ENCODE data around the gene DHX40. TPM values are rescaled to one million over a fixed set of nuclear protein-coding genes. Genes with fewer than 3 reads are reported as not detected.
A peak's percentile ranks its signal among the peaks of the same experiment; 100 is the strongest.

The DHX40 gene
- total and polyA plus RNA-seq, 2 of the 13 experiments (the other 11 are each of a cell fraction or from before 2014, with no cell fraction given): 22.2 to 37.0 TPM

DNA sequence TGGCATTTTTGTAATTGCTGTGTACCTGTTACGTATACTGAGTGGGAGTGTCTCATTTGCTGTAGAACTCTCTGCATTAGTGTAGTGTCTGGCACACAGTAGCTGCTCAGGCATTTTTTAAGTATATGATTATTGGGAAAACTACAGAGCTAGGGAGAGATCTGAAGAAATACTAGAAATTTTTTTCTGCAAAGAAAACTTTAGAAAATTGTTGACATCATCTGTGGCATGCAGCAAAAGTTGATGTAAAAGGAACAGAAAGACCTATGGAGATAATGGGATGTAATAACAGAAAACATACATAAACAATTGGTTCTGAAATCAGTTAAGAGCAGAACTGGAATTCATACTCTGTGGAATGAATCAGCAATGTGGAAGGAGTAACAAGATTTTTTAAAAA lies 65.9 kb downstream of the DHX40 start (continued):
- TF ChIP-seq, protein P1, sequence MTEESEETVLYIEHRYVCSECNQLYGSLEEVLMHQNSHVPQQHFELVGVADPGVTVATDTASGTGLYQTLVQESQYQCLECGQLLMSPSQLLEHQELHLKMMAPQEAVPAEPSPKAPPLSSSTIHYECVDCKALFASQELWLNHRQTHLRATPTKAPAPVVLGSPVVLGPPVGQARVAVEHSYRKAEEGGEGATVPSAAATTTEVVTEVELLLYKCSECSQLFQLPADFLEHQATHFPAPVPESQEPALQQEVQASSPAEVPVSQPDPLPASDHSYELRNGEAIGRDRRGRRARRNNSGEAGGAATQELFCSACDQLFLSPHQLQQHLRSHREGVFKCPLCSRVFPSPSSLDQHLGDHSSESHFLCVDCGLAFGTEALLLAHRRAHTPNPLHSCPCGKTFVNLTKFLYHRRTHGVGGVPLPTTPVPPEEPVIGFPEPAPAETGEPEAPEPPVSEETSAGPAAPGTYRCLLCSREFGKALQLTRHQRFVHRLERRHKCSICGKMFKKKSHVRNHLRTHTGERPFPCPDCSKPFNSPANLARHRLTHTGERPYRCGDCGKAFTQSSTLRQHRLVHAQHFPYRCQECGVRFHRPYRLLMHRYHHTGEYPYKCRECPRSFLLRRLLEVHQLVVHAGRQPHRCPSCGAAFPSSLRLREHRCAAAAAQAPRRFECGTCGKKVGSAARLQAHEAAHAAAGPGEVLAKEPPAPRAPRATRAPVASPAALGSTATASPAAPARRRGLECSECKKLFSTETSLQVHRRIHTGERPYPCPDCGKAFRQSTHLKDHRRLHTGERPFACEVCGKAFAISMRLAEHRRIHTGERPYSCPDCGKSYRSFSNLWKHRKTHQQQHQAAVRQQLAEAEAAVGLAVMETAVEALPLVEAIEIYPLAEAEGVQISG (CRISPR knock-in tag; IDR thresholded peaks at IDR 0.05): no peak
- TF ChIP-seq, protein P2, sequence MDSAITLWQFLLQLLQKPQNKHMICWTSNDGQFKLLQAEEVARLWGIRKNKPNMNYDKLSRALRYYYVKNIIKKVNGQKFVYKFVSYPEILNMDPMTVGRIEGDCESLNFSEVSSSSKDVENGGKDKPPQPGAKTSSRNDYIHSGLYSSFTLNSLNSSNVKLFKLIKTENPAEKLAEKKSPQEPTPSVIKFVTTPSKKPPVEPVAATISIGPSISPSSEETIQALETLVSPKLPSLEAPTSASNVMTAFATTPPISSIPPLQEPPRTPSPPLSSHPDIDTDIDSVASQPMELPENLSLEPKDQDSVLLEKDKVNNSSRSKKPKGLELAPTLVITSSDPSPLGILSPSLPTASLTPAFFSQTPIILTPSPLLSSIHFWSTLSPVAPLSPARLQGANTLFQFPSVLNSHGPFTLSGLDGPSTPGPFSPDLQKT (CRISPR knock-in tag; IDR thresholded peaks at IDR 0.05; ENCODE audit: borderline replicate concordance): no peak
- TF ChIP-seq, protein P3, sequence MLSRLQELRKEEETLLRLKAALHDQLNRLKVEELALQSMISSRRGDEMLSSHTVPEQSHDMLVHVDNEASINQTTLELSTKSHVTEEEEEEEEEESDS (CRISPR knock-in tag; IDR thresholded peaks at IDR 0.05; ENCODE audit: borderline replicate concordance): no peak
- TF ChIP-seq YEATS2 (CRISPR knock-in tag; IDR thresholded peaks at IDR 0.05; ENCODE audit: borderline replicate concordance) (no peak), ZBTB7A (CRISPR knock-in tag; IDR thresholded peaks at IDR 0.05) (no peak)
- TF ChIP-seq, protein P4, sequence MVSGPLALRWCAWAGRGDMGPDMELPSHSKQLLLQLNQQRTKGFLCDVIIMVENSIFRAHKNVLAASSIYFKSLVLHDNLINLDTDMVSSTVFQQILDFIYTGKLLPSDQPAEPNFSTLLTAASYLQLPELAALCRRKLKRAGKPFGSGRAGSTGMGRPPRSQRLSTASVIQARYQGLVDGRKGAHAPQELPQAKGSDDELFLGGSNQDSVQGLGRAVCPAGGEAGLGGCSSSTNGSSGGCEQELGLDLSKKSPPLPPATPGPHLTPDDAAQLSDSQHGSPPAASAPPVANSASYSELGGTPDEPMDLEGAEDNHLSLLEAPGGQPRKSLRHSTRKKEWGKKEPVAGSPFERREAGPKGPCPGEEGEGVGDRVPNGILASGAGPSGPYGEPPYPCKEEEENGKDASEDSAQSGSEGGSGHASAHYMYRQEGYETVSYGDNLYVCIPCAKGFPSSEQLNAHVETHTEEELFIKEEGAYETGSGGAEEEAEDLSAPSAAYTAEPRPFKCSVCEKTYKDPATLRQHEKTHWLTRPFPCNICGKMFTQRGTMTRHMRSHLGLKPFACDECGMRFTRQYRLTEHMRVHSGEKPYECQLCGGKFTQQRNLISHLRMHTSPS (CRISPR knock-in tag; IDR thresholded peaks at IDR 0.05; ENCODE audit: low read depth): no peak

DNA sequence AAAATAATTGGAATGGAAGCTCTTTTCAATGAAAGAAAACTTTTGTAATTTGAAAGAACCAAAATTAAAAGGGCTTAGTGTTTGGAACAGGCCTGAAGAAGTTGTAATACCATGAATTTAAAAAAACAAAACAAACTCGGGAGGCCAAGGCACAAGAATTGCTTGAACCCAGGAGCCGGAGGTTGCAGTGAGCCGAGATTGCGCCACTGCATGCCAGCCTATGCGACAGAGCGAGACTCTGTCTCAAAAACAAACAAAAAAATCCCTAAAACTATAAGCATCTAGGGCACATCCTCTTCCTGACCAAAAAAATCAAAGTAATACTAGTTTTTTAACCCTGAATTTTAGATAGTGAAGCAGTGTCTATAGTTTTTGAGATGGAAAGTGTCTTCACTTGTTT lies 67.0 kb downstream of the DHX40 start:
- Histone ChIP-seq H3K4me1 (ENCODE audit: insufficient read depth, low read length) (peaks cover 42% of the 10 kb centered on the region), H3K9ac (ENCODE audit: insufficient read depth, low read depth, low read length) (no peak overlapping the region), H4K20me1 (ENCODE audit: insufficient read depth, low read length) (peaks cover 81% of the 10 kb centered on the region), H3K27me3 (ENCODE audit: control insufficient read depth in 1 of 2, insufficient read depth in 2 of 2, low read length in 2 of 2) (no peaks in the 10 kb centered on the region), H3K4me2 (ENCODE audit: low read depth, low read length) (no peak overlapping the region), H2AFZ (ENCODE audit: low read length) (no peak overlapping the region), H3K36me3 (replicated peaks in 1 of 2; ENCODE audit: control insufficient read depth in 1 of 2, insufficient read depth in 2 of 2, low read length in 2 of 2) (peaks cover 3 to 9% of the 10 kb centered on the region in 2 experiments; a peak in 3 of 5 replicates), H3K79me2 (ENCODE audit: insufficient read depth, low read length) (peaks cover 94% of the 10 kb centered on the region), H3K9me3 (ENCODE audit: low read length) (no peaks in the 10 kb centered on the region), H3K27ac (ENCODE audit: extremely low read length, insufficient read depth, low read length) (no peak overlapping the region), H3K4me3 (replicated peaks in 1 of 3; ENCODE audit: insufficient read depth in 1 of 3, low read depth in 2 of 3, low read length in 3 of 3) (no peak overlapping the region)
- TF ChIP-seq ZNF260 (CRISPR knock-in tag; IDR thresholded peaks at IDR 0.05; ENCODE audit: borderline replicate concordance, low read depth): no peak
- peak; percentile 56; the same call in 1 of the 2 replicates for TF ChIP-seq CEBPB (IDR thresholded peaks at IDR 0.05; ENCODE audit: borderline replicate concordance, low read depth, low read length)
- in situ Hi-C loops (cut with HindIII; ENCODE audit: extremely low pct_ligation_motif_present, low pct_unique_long_range_greater_than_20kb) (no loop called here), intact Hi-C loops (cut with micrococcal nuclease; ENCODE audit: unreplicated experiment) (no loop called here)
- CTCF ChIA-PET (ENCODE audit: low intra/inter-chr PET ratio, low total read pairs): no interaction called here
- BruUV-seq (replicated peaks): no TSS peak
- ATAC-seq (no peak), FAIRE-seq (no peak), DNase-seq (ENCODE audit: low spot score) (no peak)
- POLR2A ChIA-PET: interaction anchor here (4.4 kb wide), 1 partner anchor 13 kb away, joined by 17 read pairs; the partner anchor contains the start of gene CLTC
- 89% methylated on average over 6 of the region's 6 CpGs for WGBS (ENCODE audit: low lambda C conversion rate)

Measured in HepG2 (cell line).